Stromal cell of bone marrow (primary cell): Measurements from ENCODE around the gene RFXAP.

ENCODE experiments used
- DNase-seq: peaks from one replicate; pipeline ENCODE4 v3.0.0-alpha.2; 2012; ENCODE audit warnings: low read depth

The RFXAP gene

GRCh38 chr13:36817996-36818803, 822 bp upstream of the RFXAP start:
- DNase-seq = no peak

DNA sequence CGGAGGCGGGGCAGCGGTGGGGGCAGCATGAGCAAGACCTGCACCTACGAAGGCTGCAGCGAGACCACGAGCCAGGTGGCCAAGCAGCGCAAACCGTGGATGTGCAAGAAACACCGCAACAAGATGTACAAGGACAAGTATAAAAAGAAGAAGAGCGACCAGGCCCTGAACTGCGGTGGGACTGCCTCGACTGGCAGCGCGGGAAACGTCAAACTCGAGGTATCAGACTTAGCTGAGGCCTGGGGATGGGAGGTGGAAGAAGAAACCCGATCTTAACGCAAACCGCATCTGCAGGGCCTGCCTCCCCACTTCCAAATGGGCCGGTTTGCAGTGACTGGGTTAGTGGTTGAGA, 693 bp downstream of the RFXAP start:
- DNase-seq = no peak

- no peak for DNase-seq
These were observed 1.2 kb downstream of the RFXAP start for GRCh38 chr13:36820222-36820621.

GRCh38 chr13:36822785-36823184, 3.8 kb downstream of the RFXAP start:
- DNase-seq = no peak

DNA sequence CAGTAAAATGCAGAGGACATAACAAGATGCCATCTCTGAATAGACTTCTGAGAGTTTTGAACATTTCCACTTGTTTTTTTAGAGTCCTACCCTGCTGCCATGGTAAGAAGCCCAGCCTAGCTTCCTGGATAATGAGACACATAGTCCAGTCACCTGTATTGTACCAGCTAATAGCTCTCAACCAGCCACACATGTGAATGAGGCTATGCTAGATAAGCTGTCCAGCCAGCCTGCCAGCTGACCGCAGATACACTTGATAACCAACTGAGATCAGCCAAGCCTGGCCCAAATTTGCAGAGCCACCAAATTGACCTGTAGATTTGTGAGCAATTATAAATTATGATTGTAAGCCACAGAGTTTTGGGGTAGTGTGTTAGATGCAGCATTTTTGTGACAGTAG, 10.7 kb downstream of the RFXAP start:
- DNase-seq = no peak

DNA sequence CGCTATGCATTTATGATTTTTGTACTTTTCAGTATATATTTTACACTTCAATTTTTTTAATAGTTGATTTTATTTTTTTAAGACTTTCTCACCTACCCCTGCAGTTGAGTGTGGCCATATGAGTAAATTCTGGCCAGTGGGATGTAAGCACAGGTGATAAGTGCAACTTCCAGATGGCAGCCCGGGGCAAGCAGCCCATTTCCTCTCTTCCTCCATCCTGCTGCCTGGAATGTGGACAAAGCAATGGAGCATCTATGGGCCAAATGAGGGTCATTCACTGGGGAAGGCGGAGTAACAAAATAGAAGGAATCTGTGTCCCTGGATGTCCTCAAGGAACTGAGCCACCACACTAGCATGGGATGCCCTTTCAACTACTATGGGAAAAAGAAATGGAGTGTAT, 12.3 kb downstream of the RFXAP start:
- no peak for DNase-seq

- DNase-seq = peak; percentile 24
These were observed 15.3 kb downstream of the RFXAP start for GRCh38 chr13:36834299-36834698.

- no peak for DNase-seq
These were observed 18.5 kb downstream of the RFXAP start for GRCh38 chr13:36837354-36838092.

- no peak for DNase-seq
These were observed 20.3 kb downstream of the RFXAP start for GRCh38 chr13:36839281-36839680.

DNA sequence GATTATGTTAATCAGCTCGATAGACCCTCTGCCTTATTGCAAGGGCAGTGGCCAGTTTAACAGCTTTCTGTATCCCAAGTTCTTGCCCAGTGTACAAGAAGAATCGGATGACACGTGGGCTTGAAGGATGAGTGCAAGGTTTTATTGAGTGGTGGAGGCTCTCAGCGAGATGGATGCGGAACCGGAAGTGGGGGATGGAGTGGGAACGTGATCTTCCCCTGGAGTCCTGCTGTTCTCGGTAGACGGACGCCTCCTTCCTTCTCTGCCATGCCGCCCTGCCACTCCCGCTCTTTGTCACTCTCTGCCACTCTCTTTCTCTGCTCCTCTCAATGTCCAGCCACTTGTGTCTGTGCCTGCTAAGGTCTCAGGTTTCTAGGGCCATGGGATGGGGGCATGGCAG, 21.0 kb downstream of the RFXAP start:
- no peak for DNase-seq

- no peak for DNase-seq
These were observed 21.8 kb downstream of the RFXAP start for GRCh38 chr13:36840718-36841250.

GRCh38 chr13:36841391-36841790, 22.4 kb downstream of the RFXAP start:
- no peak for DNase-seq

DNA sequence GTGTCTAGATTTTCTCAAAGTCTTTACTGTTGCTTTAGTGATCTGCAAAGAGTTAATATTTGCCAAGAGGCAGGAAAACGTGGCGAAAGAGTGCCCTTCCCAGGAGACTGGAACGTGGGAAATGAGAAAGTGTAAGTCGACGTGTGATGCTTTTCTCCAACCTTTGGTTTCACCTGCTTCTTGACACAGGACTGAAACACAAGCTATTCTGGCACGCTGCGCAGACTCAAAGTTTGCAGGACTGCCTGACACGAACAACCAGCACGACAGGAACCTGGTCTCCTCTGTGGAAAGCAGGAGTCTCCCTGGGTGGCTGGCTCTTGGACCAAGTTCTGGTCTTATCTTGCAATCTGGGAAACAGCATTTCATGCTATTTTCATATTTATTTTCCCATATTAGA, 28.6 kb downstream of the RFXAP start:
- DNase-seq = no peak

GRCh38 chr13:36848199-36848982, 29.4 kb downstream of the RFXAP start:
- DNase-seq = no peak

- DNase-seq = no peak
These were observed 31.9 kb downstream of the RFXAP start for GRCh38 chr13:36850790-36851438.

GRCh38 chr13:36857253-36857652, 38.2 kb downstream of the RFXAP start:
- no peak for DNase-seq

- no peak for DNase-seq
These were observed 39.3 kb downstream of the RFXAP start for GRCh38 chr13:36858290-36858689.

- DNase-seq = no peak
These were observed 40.2 kb downstream of the RFXAP start for GRCh38 chr13:36859259-36859658.

GRCh38 chr13:36862002-36862685, 43.1 kb downstream of the RFXAP start:
- no peak for DNase-seq

DNA sequence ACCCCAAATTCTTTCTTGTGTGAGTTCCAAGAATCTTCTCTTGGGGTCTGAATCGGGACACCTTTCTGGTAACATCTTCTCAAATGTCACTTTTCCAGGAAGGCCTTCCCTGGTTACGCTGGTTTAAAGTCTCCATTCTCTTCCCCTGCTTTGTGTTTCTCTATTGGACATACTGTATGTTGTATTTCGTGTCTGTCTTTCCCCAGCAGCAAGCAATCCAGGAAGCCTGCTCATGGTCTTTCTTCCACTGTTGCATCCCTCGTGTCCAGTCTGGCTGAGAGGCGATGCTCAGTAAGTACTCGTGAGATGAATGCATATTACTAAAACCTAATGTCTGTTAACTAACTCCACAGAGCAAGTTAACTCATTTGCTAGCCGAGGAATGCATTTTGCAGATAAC, 43.7 kb downstream of the RFXAP start:
- no peak for DNase-seq

GRCh38 chr13:36865265-36865664, 46.2 kb downstream of the RFXAP start:
- DNase-seq = no peak
